CD4-positive, alpha-beta T cell (primary cell): ENCODE measurements around the gene MSMP. TPM values are rescaled to one million over a fixed set of nuclear protein-coding genes. Genes with fewer than 3 reads are reported as not detected.

Experiments used
- ATAC-seq: fragments of 200-7000 bp; cut with Tn5 transposase; one replicate; pipeline ENCODE4 v1.10.0; 2022; ENCODE audit warnings: mild to moderate bottlenecking; ENCODE audit not compliant: poor library complexity
- CTCF ChIA-PET: fragments of 350-600 bp; sonication (Branson Sonifier 250); formaldehyde crosslinking; loops from one replicate; lab custom pipeline; 2021; ENCODE audit warnings: antibody characterized with exemption, inconsistent platforms; lab: Charles Lee
- POLR2A ChIA-PET: fragments of 350-600 bp; sonication (Branson Sonifier 250); formaldehyde crosslinking; loops from one replicate; lab custom pipeline; 2021; ENCODE audit warnings: antibody characterized with exemption, inconsistent platforms; lab: Charles Lee
- DNase-seq, 14 experiments: peaks; one replicate each; pipeline ENCODE4 v3.0.0-alpha.2; 2013 to 2020; ENCODE audit warnings: mixed read lengths in 2 of 14
- H3K27ac ChIP-seq, 2 donors: one replicate each; pipeline versions ENCODE4 v1.5.1 to v1.7.0; 2013; ENCODE audit warnings: low read length in 2 of 2, low read depth in 1 of 2, mild to moderate bottlenecking in 1 of 2
- H3K27me3 ChIP-seq, 2 experiments: 1 replicate in 1 of 2; 2 replicates in 1 of 2; pipeline versions ENCODE4 v1.6.1 to v1.7.0; 2013; ENCODE audit warnings: low read length in 2 of 2, control low read depth in 1 of 2, mild to moderate bottlenecking in 1 of 2, moderate library complexity in 1 of 2; ENCODE audit not compliant: insufficient read depth in 2 of 2, control insufficient read depth in 1 of 2
- H3K36me3 ChIP-seq: one replicate; pipeline ENCODE4 v1.6.1; 2013; ENCODE audit warnings: low read length, control low read depth; ENCODE audit not compliant: insufficient read depth
- H3K4me1 ChIP-seq: one replicate; pipeline ENCODE4 v1.6.1; 2013; ENCODE audit warnings: low read length, control low read depth; ENCODE audit not compliant: insufficient read depth
- H3K4me3 ChIP-seq: one replicate; pipeline ENCODE4 v1.5.1; 2013; ENCODE audit warnings: mild to moderate bottlenecking, low read length, moderate library complexity
- H3K9me3 ChIP-seq, 2 experiments: 1 replicate in 1 of 2; 2 replicates in 1 of 2; pipeline versions ENCODE4 v1.6.1 to v1.7.0; 2013; ENCODE audit warnings: low read length in 2 of 2, mild to moderate bottlenecking in 2 of 2, control low read depth in 1 of 2, moderate library complexity in 1 of 2; ENCODE audit not compliant: control insufficient read depth in 1 of 2, insufficient read depth in 1 of 2
- H3K27ac Mint-ChIP-seq: one replicate; pipeline ENCODE4 v1.8.0; 2020; ENCODE audit warnings: mixed read lengths
- H3K27me3 Mint-ChIP-seq: one replicate; pipeline ENCODE4 v1.8.0; 2021; ENCODE audit warnings: mixed read lengths
- H3K36me3 Mint-ChIP-seq: one replicate; pipeline ENCODE4 v1.8.0; 2021; ENCODE audit warnings: low read depth, mixed read lengths
- H3K4me1 Mint-ChIP-seq: one replicate; pipeline ENCODE4 v1.8.0; 2021; ENCODE audit warnings: low read depth, mixed read lengths
- H3K4me3 Mint-ChIP-seq: one replicate; pipeline ENCODE4 v1.8.0; 2020; ENCODE audit warnings: mild to moderate bottlenecking, mixed read lengths
- H3K9me3 Mint-ChIP-seq: one replicate; pipeline ENCODE4 v1.8.0; 2020; ENCODE audit warnings: mixed read lengths
- CTCF ChIP-seq: fragments of 200-600 bp; IDR thresholded peaks from one replicate; pipeline ENCODE4 v1.8.0; 2022; ENCODE audit warnings: antibody characterized with exemption, mild to moderate bottlenecking
- intact Hi-C, 2 experiments: fragments of 100-400 bp; cut with DNase I in 1 of 2; cut with micrococcal nuclease in 1 of 2; formaldehyde crosslinking; loops; one replicate each; pipeline versions ENCODE4 v1.15.1 to v1.9.0; 2023 to 2025; cut with DNase I, micrococcal nuclease
- total RNA-seq, 174 experiments: library from RNA in 2 of 174; stranded (reverse) in 2 of 174; gene quantifications; one replicate each; pipeline ENCODE4 v1.2.3 and lab custom pipeline; 2021 to 2026

MSMP gene
- total RNA-seq, 2 experiments from 2014 or later, result not detected

GRCh38 chr9:35745569-35745968 lies 8.5 kb downstream of the MSMP start:
- peaks cover 50% of the 10 kb centered on the region for H3K4me1 ChIP-seq
- Mint-ChIP-seq H3K4me1 (peaks cover 57% of the 10 kb centered on the region), H3K27me3 (no peaks in the 10 kb centered on the region), H3K4me3 (no peak overlapping the region), H3K27ac (peak overlapping the region; percentile 19), H3K9me3 (no peaks in the 10 kb centered on the region), H3K36me3 (peaks cover 56% of the 10 kb centered on the region)
- CTCF ChIA-PET, result interaction anchor here (3.0 kb wide), 1 partner anchor 10 kb away, joined by 12 read pairs; no protein-coding TSS in a partner anchor
- ATAC-seq (no peak), DNase-seq (no peak)
- no peaks in the 10 kb centered on the region for H3K27me3 ChIP-seq
- no peak overlapping the region for H3K4me3 ChIP-seq
- no peaks in the 10 kb centered on the region for H3K9me3 ChIP-seq
- intact Hi-C loops, result loop anchor here (5.0 to 10.0 kb wide), 3 partner anchors 67 to 1221 kb away; partner anchors contain the start of genes ENHO (in 1 of the 2) and SPAG8 (in 1 of the 2)
- no peak for TF ChIP-seq CTCF
- POLR2A ChIA-PET, result interaction anchor here (0.9 to 1.6 kb wide), 3 partner anchors 14 to 18 kb away, joined by 3 to 4 read pairs (median 4); partner anchors contain the start of genes CREB3 and TLN1
- peaks cover 42% of the 10 kb centered on the region for H3K36me3 ChIP-seq
- no peak overlapping the region for H3K27ac ChIP-seq

DNA sequence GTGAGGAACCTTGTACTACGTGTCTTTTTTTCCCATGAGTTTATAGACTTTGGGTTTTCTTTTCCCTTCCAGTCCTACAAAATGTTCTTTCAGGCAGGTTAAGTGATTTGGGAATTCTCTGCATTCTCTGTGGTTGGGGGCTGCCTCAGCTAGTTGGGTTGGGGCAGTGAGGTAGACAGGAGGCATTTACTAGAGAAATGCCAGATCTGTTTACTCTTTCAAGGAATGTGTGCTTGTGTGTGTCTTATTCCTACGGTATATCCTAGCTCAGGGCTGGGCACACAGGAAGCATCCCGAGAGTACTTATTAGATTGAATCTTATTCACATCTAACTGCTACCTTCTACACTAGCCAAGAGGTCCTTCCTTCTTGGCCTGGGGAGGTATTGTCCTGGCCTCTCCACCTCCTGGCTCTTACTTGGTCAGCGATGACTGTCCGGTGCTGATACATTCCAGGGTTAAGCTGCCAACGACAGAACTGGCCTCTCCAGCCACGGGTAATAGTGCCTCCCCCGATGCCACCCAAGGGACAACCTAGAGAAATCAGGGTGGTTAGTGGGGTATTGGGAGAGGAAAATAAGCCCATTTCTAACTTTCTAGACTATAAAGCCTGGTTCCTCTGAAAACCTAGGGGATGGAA lies 10.1 kb downstream of the MSMP start:
- no peaks in the 10 kb centered on the region for H3K27me3 ChIP-seq
- H3K27ac ChIP-seq, result no peak overlapping the region
- peaks cover 55% of the 10 kb centered on the region for H3K36me3 ChIP-seq
- no peak for TF ChIP-seq CTCF
- intact Hi-C loops, result loop anchor here in 1 of 2 experiments (10.0 kb wide), 1 partner anchor 1219 kb away; the partner anchor contains the start of gene ENHO
- H3K9me3 ChIP-seq, result no peaks in the 10 kb centered on the region
- Mint-ChIP-seq H3K27me3 (no peaks in the 10 kb centered on the region), H3K4me3 (no peak overlapping the region), H3K9me3 (no peaks in the 10 kb centered on the region), H3K4me1 (peaks cover 47% of the 10 kb centered on the region), H3K27ac (no peak overlapping the region), H3K36me3 (peaks cover 58% of the 10 kb centered on the region)
- CTCF ChIA-PET, result interaction anchor here (3.0 kb wide), 1 partner anchor 8 kb away, joined by 12 read pairs; no protein-coding TSS in a partner anchor
- H3K4me1 ChIP-seq, result peaks cover 36% of the 10 kb centered on the region
- H3K4me3 ChIP-seq, result no peak overlapping the region
- POLR2A ChIA-PET, result interaction anchor here (1.2 to 1.6 kb wide), 2 partner anchors 12 kb away, joined by 3 to 4 read pairs; partner anchors contain the start of genes CREB3 and TLN1
- no peak for ATAC-seq
- DNase-seq, result no peak

GRCh38 chr9:35743452-35743851 lies 10.6 kb downstream of the MSMP start:
- Mint-ChIP-seq H3K27me3 (no peaks in the 10 kb centered on the region), H3K9me3 (no peaks in the 10 kb centered on the region), H3K4me3 (no peak overlapping the region), H3K4me1 (peaks cover 45% of the 10 kb centered on the region), H3K36me3 (peaks cover 64% of the 10 kb centered on the region), H3K27ac (no peak overlapping the region)
- Histone ChIP-seq H3K4me1 (peaks cover 35% of the 10 kb centered on the region), H3K27ac (no peak overlapping the region), H3K9me3 (no peaks in the 10 kb centered on the region), H3K4me3 (no peak overlapping the region), H3K36me3 (peaks cover 60% of the 10 kb centered on the region), H3K27me3 (no peaks in the 10 kb centered on the region)
- no peak for ATAC-seq
- DNase-seq, result no peak
- ChIA-PET POLR2A (interaction anchor here (1.2 kb wide), 1 partner anchor 12 kb away, joined by 4 read pairs; the partner anchor contains the start of gene TLN1), CTCF (interaction anchor here (3.0 kb wide), 1 partner anchor 8 kb away, joined by 12 read pairs; no protein-coding TSS in a partner anchor)
- TF ChIP-seq CTCF, result no peak
- intact Hi-C loops, result loop anchor here in 1 of 2 experiments (10.0 kb wide), 1 partner anchor 1219 kb away; the partner anchor contains the start of gene ENHO
